Psoas muscle (tissue), 8 donors: ENCODE measurements around the gene TCAIM. TPM values are rescaled to one million over a fixed set of nuclear protein-coding genes. Genes with fewer than 3 reads are reported as not detected.

Source experiments
- ATAC-seq, 4 donors: fragments of 200-7000 bp; cut with Tn5 transposase; one replicate each; pipeline ENCODE4 v1.9.1; 2020; ENCODE audit warnings: moderate library complexity in 3 of 4, mild to moderate bottlenecking in 2 of 4
- DNase-seq, 2 donors: peaks; one replicate each; pipeline ENCODE4 v3.0.0-alpha.2; 2020
- H3K27ac ChIP-seq: fragments of 200-600 bp; one replicate; pipeline ENCODE4 v1.8.0; 2022
- H3K27me3 ChIP-seq, 3 donors: fragments of 200-600 bp in 1 of 3; one replicate each; pipeline versions ENCODE4 v1.6.1 to v1.8.0; 2013 to 2022; ENCODE audit warnings: low read length in 2 of 3, mild to moderate bottlenecking in 2 of 3, moderate library complexity in 1 of 3; ENCODE audit not compliant: insufficient read depth in 3 of 3
- H3K36me3 ChIP-seq, 2 donors: fragments of 200-600 bp in 1 of 2; one replicate each; pipeline versions ENCODE4 v1.6.1 to v1.8.0; 2013 to 2022; ENCODE audit warnings: low read depth in 1 of 2, mild to moderate bottlenecking in 1 of 2, moderate library complexity in 1 of 2; ENCODE audit not compliant: insufficient read depth in 1 of 2
- H3K4me1 ChIP-seq: fragments of 200-600 bp; one replicate; pipeline ENCODE4 v1.8.0; 2022
- H3K4me3 ChIP-seq: fragments of 200-600 bp; one replicate; pipeline ENCODE4 v1.8.0; 2022; ENCODE audit warnings: mild to moderate bottlenecking
- H3K9me3 ChIP-seq: fragments of 200-600 bp; one replicate; pipeline ENCODE4 v1.8.0; 2022
- CTCF ChIP-seq: fragments of 200-600 bp; IDR thresholded peaks from one replicate; pipeline ENCODE4 v1.8.0; 2022; ENCODE audit warnings: antibody characterized with exemption
- WGBS, 3 donors: extraction: QIAGEN DNeasy Blood & Tissue Kit; methylation state at CpG; one replicate each; pipeline versions ENCODE4 v1.1.6 to v1.1.7; 2013; 5-methylcytosine and 5-hydroxymethylcytosine counted together
- intact Hi-C, 2 donors: fragments of 100-400 bp; cut with DNase I; formaldehyde crosslinking; loops; one replicate each; pipeline versions ENCODE4 v1.11.0 to v1.14.2; 2022
- polyA plus RNA-seq, 3 donors: library from polyadenylated mRNA; stranded (reverse); fragments of 200-250 nt; gene quantifications; one replicate each; pipeline ENCODE4 v1.2.3, GENCODE V29; 2013
- total RNA-seq, 4 donors: library from RNA; stranded (reverse); fragmentation: NEBNext Ultra II Directional in 2 of 4; extraction: Animal tissue kit (Norgen Biotek cat#: 25700) in 2 of 4; gene quantifications; one replicate each; pipeline versions ENCODE4 v1.2.1 to v1.2.4, GENCODE V29; 2021 to 2023
- donor health status: healthy with polysubstance abuse.
- donor health status: DM: no; HTN: no; CAD: no; lungs with moderate emphysema.
- donor health status: Bipolar disorder and iron deficiency.
- donor health status: healthy.
- donor health status: DM: yes; HTN: yes; CAD: no.
- donor health status: DM: no; HTN: no; CAD: no.
- donor health status: DM: no; HTN: no; CAD: no.
- donor health status: DM: yes; HTN: yes; CAD: no.

TCAIM gene
- total and polyA plus RNA-seq, 7 donors: 13.3 to 31.0 (median 19.3) TPM

GRCh38 chr3:44348993-44349392, 10.4 kb downstream of the TCAIM start:
- Histone ChIP-seq H3K27ac (no peak overlapping the region), H3K4me3 (no peak overlapping the region), H3K27me3 (no peaks in the 10 kb centered on the region), H3K4me1 (peaks cover 10% of the 10 kb centered on the region), H3K36me3 (no peaks in the 10 kb centered on the region), H3K9me3 (peaks cover 1% of the 10 kb centered on the region)
- intact Hi-C loops: no loop called here
- no peak for TF ChIP-seq CTCF
- DNase-seq: no peak
- ATAC-seq: no peak
- 89 to 90% (median 90%) methylated on average over 6 of the region's 6 CpGs for WGBS, 3 donors

- H3K27me3 ChIP-seq: no peaks in the 10 kb centered on the region
- DNase-seq (no peak), ATAC-seq (no peak)
- H3K9me3 ChIP-seq: peaks cover 7% of the 10 kb centered on the region
- TF ChIP-seq CTCF: no peak
- WGBS, 3 donors: 56 to 74% (median 59%) methylated on average over 1 of the region's 1 CpG
- H3K36me3 ChIP-seq: peaks cover 0 to 3% of the 10 kb centered on the region in 2 donors
- intact Hi-C loops: no loop called here
- H3K4me3 ChIP-seq: no peak overlapping the region
- H3K27ac ChIP-seq: no peak overlapping the region
- H3K4me1 ChIP-seq: peaks cover 27% of the 10 kb centered on the region
Measured at GRCh38 chr3:44353355-44353924, 14.9 kb downstream of the TCAIM start.

GRCh38 chr3:44355362-44356033, 16.9 kb downstream of the TCAIM start:
- intact Hi-C loops: loop anchor here in 1 of 2 donors (2.0 kb wide), 1 partner anchor 17 kb away; the partner anchor contains the start of gene TCAIM
- H3K4me1 ChIP-seq: peaks cover 27% of the 10 kb centered on the region
- H3K27me3 ChIP-seq: no peaks in the 10 kb centered on the region
- TF ChIP-seq CTCF: no peak
- H3K4me3 ChIP-seq: no peak overlapping the region
- ATAC-seq: peak; percentile 96 to 99 (median 98)
- peaks cover 7% of the 10 kb centered on the region for H3K9me3 ChIP-seq
- H3K27ac ChIP-seq: peak overlapping the region; percentile 78
- WGBS, 3 donors: 8 to 13% (median 11%) methylated on average over 2 of the region's 2 CpGs
- no peak for DNase-seq
- H3K36me3 ChIP-seq: peaks cover 0 to 17% of the 10 kb centered on the region in 2 donors

GRCh38 chr3:44359146-44359751, 20.7 kb downstream of the TCAIM start:
- ATAC-seq (no peak), DNase-seq (no peak)
- Histone ChIP-seq H3K4me3 (no peak overlapping the region), H3K36me3 (peaks cover 0 to 27% of the 10 kb centered on the region in 2 donors), H3K4me1 (peaks cover 18% of the 10 kb centered on the region), H3K27me3 (no peaks in the 10 kb centered on the region), H3K27ac (no peak overlapping the region), H3K9me3 (peaks cover 3% of the 10 kb centered on the region)
- intact Hi-C loops: no loop called here
- TF ChIP-seq CTCF: no peak
- WGBS, 3 donors: 49 to 58% (median 52%) methylated on average over 3 of the region's 3 CpGs
